Omental fat pad (tissue), 4 donors: ENCODE results near the gene SIRPB2. TPM values are rescaled to one million over a fixed set of nuclear protein-coding genes. Genes with fewer than 3 reads are reported as not detected.

Experiments used
- ATAC-seq: fragments of 150-250 bp; one replicate; pipeline ENCODE4 v1.9.1; 2016; ENCODE audit warnings: mild to moderate bottlenecking, moderate library complexity; ENCODE audit not compliant: low FRiP score
- DNase-seq: peaks from one replicate; pipeline ENCODE4 v3.0.0-alpha.2; 2019; ENCODE audit warnings: low spot score
- total RNA-seq, 4 donors: library from RNA; depleted of rRNA; stranded (reverse); fragments of >200 nt; gene quantifications; one replicate each; pipeline ENCODE4 v1.1.0, GENCODE V29; 2016
- TF ChIP-seq, protein P1 (sequence below), 3 donors: fragments of 450-650 bp; IDR thresholded peaks; one replicate each; pipeline ENCODE4 v1.5.1; 2016 to 2017; ENCODE audit warnings: antibody characterized with exemption in 3 of 3, mild to moderate bottlenecking in 3 of 3, moderate library complexity in 2 of 3

Gene SIRPB2
- total RNA-seq, 4 donors from 2014 or later, result 13.6 to 35.0 (median 25.7) TPM

DNA sequence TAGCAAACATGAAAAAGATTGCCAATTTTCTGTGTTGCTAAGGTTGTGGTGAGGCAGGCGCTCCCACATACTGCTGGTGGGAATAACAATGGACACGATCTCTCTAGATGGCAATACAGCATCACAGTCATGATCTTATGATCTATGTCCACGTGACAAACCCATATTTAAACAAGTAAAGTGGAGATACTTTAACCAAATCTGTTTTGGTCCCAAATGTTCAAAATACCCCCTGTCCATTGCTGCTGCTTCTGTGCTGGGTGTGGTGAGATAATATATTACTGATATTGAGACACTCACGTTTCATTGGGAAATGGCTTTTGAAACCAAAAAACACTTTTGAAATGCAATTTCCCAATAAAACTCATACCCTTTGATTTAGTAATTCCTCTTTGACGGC, 43.3 kb upstream of the SIRPB2 start:
- TF ChIP-seq, protein P1, sequence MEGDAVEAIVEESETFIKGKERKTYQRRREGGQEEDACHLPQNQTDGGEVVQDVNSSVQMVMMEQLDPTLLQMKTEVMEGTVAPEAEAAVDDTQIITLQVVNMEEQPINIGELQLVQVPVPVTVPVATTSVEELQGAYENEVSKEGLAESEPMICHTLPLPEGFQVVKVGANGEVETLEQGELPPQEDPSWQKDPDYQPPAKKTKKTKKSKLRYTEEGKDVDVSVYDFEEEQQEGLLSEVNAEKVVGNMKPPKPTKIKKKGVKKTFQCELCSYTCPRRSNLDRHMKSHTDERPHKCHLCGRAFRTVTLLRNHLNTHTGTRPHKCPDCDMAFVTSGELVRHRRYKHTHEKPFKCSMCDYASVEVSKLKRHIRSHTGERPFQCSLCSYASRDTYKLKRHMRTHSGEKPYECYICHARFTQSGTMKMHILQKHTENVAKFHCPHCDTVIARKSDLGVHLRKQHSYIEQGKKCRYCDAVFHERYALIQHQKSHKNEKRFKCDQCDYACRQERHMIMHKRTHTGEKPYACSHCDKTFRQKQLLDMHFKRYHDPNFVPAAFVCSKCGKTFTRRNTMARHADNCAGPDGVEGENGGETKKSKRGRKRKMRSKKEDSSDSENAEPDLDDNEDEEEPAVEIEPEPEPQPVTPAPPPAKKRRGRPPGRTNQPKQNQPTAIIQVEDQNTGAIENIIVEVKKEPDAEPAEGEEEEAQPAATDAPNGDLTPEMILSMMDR (IDR thresholded peaks at IDR 0.05), result no peak
- no peak for DNase-seq
- ATAC-seq, result no peak

DNA sequence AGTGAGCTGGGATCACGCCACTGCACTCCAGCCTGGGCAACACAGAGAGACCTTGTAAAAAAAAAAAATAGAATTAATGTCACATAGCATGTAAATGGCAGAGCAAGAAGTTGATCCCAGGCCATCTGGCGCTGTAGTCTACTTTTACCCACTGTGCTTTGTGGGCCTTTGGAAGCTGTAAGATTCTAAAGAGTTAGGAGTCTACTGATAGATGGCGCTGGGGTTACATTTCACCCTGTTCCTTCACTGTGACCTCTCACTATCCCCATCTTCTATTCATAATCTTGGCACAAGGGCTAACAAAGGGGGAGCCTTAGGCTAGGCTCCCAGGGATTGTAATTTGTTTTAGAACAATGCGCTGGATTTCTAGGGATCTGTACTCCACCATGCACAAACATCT, 41.8 kb upstream of the SIRPB2 start:
- TF ChIP-seq, protein P1 (IDR thresholded peaks at IDR 0.05), result no peak
- DNase-seq, result no peak
- ATAC-seq, result no peak

DNA sequence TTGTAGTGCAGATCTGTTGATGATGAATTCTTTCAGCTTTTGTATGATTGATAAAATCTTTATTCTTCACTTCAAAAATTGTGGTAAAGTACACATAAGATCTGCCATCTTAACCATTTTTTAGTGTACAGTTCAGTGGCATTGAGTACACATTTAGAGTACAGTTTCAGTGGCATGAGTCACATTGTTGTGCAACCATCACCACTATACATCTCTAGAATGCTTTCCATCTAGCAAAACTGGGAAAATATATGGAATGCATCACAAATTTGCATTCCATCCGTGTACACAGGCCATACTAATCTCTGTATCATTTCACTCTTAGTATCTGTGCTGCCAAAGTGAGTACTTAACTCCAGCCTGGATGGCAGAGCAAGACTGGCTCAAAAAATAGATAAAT, 37.6 kb upstream of the SIRPB2 start:
- no peak for ATAC-seq
- no peak for DNase-seq
- TF ChIP-seq, protein P1 (IDR thresholded peaks at IDR 0.05), result no peak

DNA sequence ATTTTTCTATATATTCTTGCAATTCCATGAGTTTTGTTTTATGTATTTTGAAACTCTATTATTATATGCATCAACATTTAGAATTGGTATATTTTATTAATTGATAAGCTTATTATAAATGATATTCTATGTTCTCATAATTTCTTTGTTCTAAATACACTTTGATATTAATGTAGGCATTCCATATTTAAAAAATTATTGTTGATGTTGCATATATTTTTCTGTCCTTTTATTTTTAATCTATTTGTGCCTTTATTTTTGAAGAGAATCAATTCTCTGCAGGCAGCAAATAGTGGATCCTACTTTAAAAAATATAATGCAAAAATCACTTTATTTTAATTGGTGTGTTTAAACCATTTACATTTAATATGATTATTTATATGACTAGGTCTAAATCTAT, 36.7 kb upstream of the SIRPB2 start:
- no peak for DNase-seq
- TF ChIP-seq, protein P1 (IDR thresholded peaks at IDR 0.05), result no peak
- no peak for ATAC-seq

DNA sequence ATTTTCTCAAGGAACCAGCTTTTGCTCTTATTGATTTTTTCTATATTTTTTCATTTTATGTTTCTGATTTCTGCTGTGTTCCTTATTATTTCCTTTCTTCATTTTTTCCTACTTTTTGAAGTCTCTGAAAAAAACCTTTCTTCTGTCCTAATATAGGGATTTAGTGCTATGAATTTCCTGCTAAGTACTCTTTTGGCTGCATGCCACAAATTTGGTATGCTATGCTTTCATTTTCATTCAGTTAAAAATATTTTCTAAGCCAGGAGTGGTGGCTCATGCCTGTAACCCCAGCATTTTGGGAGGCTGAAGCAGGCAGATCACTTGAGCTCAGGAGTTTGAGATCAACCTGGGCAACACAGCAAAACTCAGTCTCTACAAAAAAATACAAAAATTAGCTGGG, 35.7 kb upstream of the SIRPB2 start:
- ATAC-seq (no peak), DNase-seq (no peak)
- TF ChIP-seq, protein P1 (IDR thresholded peaks at IDR 0.05), result no peak

DNA sequence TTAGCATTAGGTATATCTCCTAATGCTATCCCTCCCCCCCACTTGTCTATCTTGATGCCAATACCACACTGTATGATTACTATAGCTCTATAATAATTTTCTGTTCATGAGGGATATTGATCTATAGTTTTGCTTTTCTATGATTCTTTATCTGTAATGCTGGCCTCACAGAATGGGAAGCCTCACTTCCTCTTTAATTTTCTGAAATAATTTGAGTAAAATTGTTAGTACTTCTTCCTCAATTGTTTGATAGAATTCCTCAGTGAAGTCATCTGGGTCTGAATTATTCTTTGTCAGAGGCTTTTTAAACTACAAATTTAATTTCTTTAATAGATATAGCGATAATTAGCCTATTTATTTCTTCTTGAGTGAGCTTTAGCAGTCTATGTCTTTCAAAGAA, 35.1 kb upstream of the SIRPB2 start:
- TF ChIP-seq, protein P1 (IDR thresholded peaks at IDR 0.05), result no peak
- DNase-seq (no peak), ATAC-seq (no peak)

DNA sequence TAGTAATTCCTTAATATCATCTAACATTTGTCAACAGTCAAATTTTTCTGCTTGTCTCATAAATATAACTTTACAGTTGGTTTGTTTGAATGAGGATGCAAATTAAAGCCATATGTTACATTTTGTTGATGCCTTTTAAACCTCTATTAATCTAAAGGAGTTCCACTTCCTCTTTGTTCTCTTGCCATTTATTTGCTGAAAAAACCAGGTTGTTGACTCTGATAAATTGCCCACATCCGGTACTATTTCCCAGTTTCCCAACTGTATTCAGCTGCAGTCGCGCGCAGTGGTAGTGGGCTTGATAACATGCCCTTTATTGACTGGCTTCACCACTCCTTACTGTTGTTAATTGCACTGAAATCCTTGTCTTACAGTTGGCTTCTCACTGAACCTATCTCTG, 32.8 kb upstream of the SIRPB2 start:
- TF ChIP-seq, protein P1 (IDR thresholded peaks at IDR 0.05), result no peak
- no peak for ATAC-seq
- no peak for DNase-seq
